ENCODE measurements around the gene DSEL. TPM values are rescaled to one million over a fixed set of nuclear protein-coding genes. Genes with fewer than 3 reads are reported as not detected.

DSEL gene
- 74.5 TPM for total RNA-seq

GRCh38 chr18:67516539-67517443 is at the start of gene DSEL:
DSEL (minus strand) TSS chr18:67516720; CDS start chr18:67514608, 2,112 bp downstream.

Measured in parietal lobe (tissue), 1 donor.